GM21723 (cell line): ENCODE data around the gene PLD5.
"Not testable (repeated sequence)": the region's sequence is repeated elsewhere in the genome, so short reads cannot be mapped to it uniquely, and the experiment has no call there.

Experiments used
- ATAC-seq: cut with Tn5 transposase; IDR thresholded peaks from one replicate; pipeline ENCODE4 v1.9.1; 2021; ENCODE audit warnings: mild to moderate bottlenecking, moderate library complexity; ENCODE audit not compliant: unreplicated experiment

Gene PLD5

DNA sequence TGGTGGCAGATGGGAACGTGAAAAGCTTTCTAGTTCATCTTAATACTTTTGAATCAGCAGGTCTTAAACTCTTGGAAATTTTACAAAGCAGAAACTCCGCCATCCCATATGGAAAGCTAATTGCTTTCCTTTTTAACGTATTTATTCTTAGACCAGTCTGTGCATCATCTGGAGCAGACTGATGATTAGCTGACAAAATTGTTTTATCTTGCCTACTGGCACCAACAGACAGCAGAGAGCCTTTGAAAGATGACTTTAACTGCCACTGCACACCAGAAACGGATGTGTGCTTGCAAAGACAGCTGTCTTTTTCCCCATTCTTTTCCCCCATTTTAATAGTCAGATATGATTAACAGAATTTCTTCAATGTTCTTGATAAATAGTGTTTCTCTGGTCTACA, 97.0 kb downstream of the PLD5 start:
- ATAC-seq: no peak

DNA sequence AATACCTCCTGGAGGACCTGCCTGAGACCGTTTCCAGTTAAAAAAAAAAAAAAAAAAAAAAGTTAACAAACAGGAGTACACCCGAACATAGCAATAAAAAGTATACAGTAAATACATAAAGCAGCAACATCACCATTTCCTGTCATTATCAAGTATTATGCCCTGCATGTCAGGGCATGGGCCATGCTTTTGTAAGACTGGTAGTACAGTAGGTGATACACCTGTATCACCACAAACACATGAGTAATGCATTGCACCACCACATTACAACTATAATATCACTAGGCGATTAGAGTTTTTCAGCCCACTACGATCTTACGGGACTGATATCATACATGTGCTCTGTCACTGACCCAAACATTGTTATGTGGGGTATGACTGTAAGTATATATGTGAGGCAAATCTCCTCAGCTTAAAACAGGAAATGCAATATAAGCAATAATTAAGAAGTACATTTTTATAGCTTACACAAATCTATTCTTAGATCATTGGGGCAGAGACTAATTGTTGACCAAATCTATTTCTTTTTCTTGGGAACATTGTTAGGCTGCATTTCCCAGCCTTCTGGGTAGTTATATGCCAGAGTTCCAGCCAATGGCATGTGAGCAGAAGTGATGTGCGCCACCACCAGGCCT, 98.1 kb downstream of the PLD5 start:
- ATAC-seq: no peak

DNA sequence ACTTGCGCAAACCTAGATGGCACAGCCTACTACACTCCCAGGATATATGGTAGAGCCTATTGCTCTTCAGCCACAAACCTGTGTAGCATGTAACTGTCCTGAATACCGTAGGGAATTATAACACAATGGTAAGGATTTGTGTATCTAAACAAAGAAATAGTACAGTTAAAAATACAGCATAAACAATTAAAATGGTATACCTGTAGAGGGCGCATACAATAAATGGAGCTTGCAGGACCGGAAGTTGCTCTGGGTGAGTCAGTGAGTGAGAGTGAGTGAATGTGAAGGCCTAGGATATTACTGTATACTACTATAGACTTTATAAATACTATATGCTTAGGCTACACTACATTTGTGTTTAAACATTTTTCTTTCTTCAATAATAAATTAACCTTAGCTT, 99.3 kb downstream of the PLD5 start:
- peak; percentile 79 for ATAC-seq

DNA sequence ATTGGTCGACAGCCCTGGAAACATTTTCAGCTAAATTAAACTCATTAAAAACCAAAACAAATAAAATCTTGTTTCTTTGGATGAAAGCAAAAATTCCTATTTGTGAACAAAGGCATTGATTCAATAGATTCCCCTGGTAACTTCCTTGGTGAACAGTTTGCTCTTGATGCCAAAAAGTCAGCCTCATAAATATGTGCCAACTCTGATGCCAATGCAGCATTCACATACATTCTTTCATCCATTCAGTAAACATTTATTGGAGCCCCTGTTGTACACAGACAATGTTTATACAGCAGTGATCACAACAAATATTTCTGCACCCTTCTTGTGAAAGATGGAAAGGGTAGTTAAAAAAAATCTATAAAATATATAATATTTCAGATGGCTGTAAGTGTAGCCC, 107.8 kb downstream of the PLD5 start:
- ATAC-seq: no peak

DNA sequence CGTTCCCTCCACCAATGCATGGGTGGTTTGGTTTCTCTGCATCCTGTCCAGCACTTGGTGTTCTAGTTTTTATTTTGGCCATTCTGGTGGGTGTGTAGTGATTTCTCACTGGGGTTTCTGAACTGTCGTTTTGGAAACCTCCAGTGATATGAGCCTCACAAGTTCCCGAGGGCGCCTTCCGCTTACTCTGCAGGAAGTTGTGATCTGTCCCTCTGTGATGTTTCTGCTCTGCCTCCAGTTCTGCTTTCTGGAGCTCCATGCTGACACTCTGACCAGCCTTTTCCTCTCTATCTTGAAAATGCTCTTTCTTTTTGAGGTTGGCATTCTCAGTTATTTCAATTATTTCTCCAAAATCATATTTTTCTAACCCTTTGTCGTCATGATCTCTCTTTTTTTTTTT, 111.6 kb downstream of the PLD5 start:
- ATAC-seq: no peak

GRCh38 chr1:242411901-242412300, 112.6 kb downstream of the PLD5 start:
- ATAC-seq: no peak

GRCh38 chr1:242405947-242406346, 118.5 kb downstream of the PLD5 start:
- no peak for ATAC-seq

- ATAC-seq: no peak
Observed at GRCh38 chr1:242404296-242404695, 120.2 kb downstream of the PLD5 start.

DNA sequence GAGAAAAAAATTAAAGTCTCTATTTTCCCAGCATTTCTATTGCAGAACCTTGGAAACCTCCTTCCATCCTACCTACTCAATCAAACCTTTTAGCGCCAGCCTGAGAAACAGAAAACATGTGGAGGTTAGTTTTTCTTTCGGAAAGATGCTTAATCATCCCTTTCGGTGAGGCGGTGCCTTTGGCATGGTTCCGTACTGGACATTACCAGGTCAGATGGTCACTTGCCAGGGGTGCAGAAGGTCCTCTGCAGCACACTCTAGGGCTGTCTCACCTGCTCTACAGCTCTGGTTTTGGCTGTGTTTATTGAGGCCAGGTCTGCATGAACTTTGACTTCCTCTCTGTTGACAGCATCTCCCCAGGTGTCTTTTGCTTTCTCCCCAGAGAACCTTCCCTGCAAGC, 121.5 kb downstream of the PLD5 start:
- ATAC-seq: no peak

- no peak for ATAC-seq
Observed at GRCh38 chr1:242401937-242402336, 122.6 kb downstream of the PLD5 start.

DNA sequence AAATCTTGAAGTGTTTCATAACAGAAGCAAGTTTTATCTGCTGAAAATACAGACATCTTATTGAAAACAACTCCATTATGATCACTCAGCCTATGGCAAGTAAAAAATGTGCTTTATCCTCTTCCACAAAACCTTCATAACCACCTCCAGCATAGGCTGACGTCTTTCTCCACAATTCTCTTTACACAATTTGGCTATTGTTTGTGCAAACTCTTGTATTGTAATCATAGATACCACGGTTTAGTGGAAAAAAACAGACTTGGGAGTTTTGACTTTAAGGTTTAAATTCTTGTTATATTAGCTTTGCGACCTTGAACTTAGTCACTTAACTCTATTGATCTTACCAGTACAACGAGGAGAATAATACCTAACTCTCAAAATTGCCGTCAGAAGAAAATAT, 126.1 kb downstream of the PLD5 start:
- ATAC-seq: no peak

- no peak for ATAC-seq
Observed at GRCh38 chr1:242391896-242392295, 132.6 kb downstream of the PLD5 start.

GRCh38 chr1:242376121-242376520, 148.4 kb downstream of the PLD5 start:
- ATAC-seq: not testable (repeated sequence)

DNA sequence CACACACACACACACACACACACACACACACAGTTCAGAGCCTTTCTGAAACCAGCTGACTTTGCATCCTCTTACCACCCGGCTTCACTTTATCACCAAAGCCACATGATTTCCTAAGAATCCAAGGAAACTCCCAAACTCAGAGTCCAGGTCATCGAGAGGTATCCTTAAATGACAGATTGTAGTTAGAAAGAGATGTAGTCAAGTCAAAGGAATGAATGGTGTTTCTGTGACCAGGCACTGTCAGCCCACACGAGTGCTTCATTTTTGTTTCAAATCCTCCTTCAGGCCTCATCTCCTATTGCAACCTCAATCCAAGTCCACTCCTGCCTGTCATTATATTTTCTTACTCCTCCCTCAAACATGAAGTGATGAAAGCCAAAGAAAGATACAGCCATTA, 174.1 kb downstream of the PLD5 start:
- ATAC-seq: not testable (repeated sequence)

GRCh38 chr1:242349636-242350035, 174.9 kb downstream of the PLD5 start:
- no peak for ATAC-seq

DNA sequence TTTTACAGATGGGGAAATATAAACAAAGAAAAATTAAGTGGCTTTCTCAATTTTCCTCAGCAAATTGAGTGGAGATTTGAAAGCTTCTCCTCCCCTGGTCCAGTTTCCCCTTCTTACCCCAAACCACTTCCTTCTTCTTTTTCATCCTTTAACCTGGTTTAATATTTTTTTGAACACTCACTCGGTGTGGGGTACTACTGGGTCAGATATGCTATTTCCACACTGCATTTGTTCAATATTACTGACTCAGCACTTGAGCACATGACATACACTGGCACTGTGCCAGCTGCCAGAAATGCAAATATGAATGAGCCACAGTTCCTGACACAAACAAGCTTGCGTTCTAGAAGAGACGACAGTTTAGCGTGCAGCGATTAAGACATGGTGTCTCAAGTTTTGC, 193.6 kb downstream of the PLD5 start:
- not testable (repeated sequence) for ATAC-seq

GRCh38 chr1:242327381-242327780, 197.1 kb downstream of the PLD5 start:
- not testable (repeated sequence) for ATAC-seq

- not testable (repeated sequence) for ATAC-seq
Observed at GRCh38 chr1:242321981-242322380, 202.5 kb downstream of the PLD5 start.

GRCh38 chr1:242318140-242318539, 206.4 kb downstream of the PLD5 start:
- no peak for ATAC-seq

DNA sequence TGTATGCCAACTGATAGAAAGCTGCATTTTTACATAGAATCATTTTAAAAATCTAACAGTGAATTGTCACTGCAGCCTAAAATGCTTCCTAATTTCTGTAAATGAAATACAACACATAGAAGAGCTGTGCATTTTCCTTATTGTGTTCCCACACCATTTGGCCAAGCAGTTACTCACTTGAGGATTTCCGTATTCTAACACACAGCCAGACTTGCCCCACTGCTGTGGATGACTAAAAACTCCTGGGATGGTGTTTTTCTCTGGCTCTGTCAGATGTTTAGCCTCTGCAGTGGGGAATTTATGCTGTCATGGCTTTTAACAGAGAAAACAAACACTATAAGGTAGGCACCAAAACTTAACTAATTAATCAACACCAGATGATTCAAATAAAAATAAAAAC, 209.6 kb downstream of the PLD5 start:
- not testable (repeated sequence) for ATAC-seq

DNA sequence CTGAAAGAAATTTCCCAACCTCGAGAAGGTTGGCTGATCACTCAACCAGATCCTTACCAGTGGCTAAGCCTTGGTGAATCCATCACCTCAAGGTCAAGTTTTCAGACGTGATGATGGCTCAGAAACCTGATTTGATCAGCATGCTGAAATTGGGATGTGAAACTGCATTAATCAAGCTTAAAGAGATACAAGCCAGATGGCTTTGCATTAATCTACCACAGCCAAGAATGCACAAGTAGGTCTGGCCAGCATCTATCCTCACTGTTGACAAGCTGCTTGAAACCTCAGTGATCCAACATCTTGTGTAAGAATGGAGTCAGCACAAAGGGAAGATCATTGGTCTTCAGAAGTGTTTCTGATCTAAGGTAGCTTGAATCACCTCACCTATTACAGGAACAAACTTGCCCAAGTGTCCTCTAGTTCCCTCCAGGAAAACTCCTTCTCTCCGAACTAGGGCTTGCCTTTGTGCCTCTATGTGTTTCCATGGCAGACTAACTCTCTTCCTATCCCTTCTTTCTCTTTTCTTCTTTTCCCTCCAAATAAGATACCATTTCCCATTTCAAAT, 210.3 kb downstream of the PLD5 start:
- ATAC-seq: not testable (repeated sequence)

- not testable (repeated sequence) for ATAC-seq
Observed at GRCh38 chr1:242308681-242309080, 215.8 kb downstream of the PLD5 start.

DNA sequence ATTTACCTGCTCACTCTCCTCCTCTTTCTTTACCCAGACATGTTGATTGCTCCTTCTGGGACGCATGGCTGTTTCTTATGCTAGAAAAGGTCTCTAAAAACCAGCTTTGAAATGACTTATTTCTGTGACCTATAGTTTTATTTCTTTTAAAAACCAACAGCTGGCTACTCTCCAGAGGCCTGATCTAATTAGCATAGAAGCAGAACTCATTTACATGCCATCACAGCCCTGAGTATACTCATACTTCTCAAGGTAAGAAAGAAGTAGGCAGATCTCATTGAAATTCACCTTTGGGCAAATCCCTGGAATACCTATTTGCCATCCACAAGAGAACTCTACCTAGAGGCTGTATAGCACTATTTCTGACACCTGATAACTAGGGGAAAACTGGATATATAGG, 230.7 kb downstream of the PLD5 start:
- ATAC-seq: not testable (repeated sequence)
